PFSK-1 (cell line): ENCODE results near the gene BMPR2.

Source experiments
- FOXP2 ChIP-seq: optimal IDR thresholded peaks from 2 replicates; pipeline ENCODE3; 2011; ENCODE audit warnings: borderline replicate concordance, control low read depth, inconsistent platforms; ENCODE audit not compliant: insufficient read depth; ENCODE audit errors: extremely low read length, extremely low read depth
- POLR2AphosphoS5 ChIP-seq: IDR thresholded peaks from 2 replicates; pipeline ENCODE4 v1.6.1; 2012; ENCODE audit warnings: low read depth, mild to moderate bottlenecking, control low read depth, low read length, moderate library complexity
- SIN3A ChIP-seq: IDR thresholded peaks from 2 replicates; pipeline ENCODE4 v1.6.1; 2012; ENCODE audit warnings: mild to moderate bottlenecking, low read length, moderate library complexity, borderline replicate concordance; ENCODE audit not compliant: insufficient read depth
- TAF1 ChIP-seq: IDR thresholded peaks from 2 replicates; pipeline ENCODE4 v1.6.1; 2012; ENCODE audit warnings: low read length, control low read depth, borderline replicate concordance; ENCODE audit not compliant: insufficient read depth
- TF ChIP-seq, protein P1 (sequence below), 2 experiments: IDR thresholded peaks; 2 replicates each; pipeline versions ENCODE4 v1.6.1 to v1.8.0; 2011 to 2012; ENCODE audit warnings: low read depth in 2 of 2, low read length in 2 of 2, control low read depth in 1 of 2, inconsistent platforms in 1 of 2, mild to moderate bottlenecking in 1 of 2, moderate library complexity in 1 of 2; ENCODE audit not compliant: insufficient read depth in 1 of 2

The BMPR2 gene

DNA sequence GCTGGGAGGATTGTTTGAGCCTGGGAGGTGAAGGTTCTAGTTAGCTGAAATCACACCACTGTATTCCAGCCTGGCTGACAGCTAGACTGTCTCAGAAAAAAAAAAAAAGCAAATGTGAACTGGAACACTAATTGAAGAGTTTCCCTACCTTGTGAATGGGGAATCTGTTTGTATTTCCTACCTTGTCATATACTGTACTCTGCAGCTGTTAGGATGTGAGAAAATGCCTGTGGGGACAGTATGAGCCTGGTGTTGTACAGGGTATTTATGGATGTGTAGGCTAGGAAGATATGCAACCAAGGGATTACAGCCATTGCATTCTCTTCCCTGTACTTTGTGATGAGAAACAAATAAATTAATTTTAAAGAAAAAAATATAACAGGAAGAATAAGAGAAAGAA lies 145.3 kb downstream of the BMPR2 start:
- TF ChIP-seq SIN3A (no peak), TAF1 (no peak), POLR2AphosphoS5 (no peak)
- TF ChIP-seq, protein P1, sequence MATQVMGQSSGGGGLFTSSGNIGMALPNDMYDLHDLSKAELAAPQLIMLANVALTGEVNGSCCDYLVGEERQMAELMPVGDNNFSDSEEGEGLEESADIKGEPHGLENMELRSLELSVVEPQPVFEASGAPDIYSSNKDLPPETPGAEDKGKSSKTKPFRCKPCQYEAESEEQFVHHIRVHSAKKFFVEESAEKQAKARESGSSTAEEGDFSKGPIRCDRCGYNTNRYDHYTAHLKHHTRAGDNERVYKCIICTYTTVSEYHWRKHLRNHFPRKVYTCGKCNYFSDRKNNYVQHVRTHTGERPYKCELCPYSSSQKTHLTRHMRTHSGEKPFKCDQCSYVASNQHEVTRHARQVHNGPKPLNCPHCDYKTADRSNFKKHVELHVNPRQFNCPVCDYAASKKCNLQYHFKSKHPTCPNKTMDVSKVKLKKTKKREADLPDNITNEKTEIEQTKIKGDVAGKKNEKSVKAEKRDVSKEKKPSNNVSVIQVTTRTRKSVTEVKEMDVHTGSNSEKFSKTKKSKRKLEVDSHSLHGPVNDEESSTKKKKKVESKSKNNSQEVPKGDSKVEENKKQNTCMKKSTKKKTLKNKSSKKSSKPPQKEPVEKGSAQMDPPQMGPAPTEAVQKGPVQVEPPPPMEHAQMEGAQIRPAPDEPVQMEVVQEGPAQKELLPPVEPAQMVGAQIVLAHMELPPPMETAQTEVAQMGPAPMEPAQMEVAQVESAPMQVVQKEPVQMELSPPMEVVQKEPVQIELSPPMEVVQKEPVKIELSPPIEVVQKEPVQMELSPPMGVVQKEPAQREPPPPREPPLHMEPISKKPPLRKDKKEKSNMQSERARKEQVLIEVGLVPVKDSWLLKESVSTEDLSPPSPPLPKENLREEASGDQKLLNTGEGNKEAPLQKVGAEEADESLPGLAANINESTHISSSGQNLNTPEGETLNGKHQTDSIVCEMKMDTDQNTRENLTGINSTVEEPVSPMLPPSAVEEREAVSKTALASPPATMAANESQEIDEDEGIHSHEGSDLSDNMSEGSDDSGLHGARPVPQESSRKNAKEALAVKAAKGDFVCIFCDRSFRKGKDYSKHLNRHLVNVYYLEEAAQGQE (IDR thresholded peaks at IDR 0.05; ENCODE audit: insufficient read depth in 1 of 2, low read depth in 2 of 2, low read length in 2 of 2), result no peak

DNA sequence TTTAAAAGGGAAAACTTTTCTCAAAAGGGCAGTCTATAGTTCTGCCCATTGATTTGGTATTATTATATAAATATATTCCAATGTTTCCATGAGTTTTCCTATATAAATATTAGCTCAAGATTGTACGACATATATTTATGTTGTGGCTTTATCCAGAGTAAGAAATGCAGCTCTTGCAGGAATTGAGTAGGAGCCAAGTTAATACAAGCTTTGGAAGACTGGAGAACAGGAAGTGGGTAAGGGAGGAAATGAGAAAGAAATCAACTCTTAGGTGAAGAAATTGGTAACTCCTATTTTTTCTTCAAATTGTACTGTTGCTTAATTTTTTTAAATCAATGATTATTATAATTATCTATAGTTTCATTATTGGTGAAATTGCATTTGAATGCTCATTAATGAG lies 153.3 kb downstream of the BMPR2 start:
- TF ChIP-seq, protein P1 (IDR thresholded peaks at IDR 0.05; ENCODE audit: insufficient read depth in 1 of 2, low read depth in 2 of 2, low read length in 2 of 2), result no peak
- TF ChIP-seq TAF1, result no peak
- TF ChIP-seq POLR2AphosphoS5, result no peak
- no peak for TF ChIP-seq SIN3A
- TF ChIP-seq FOXP2, result no peak

DNA sequence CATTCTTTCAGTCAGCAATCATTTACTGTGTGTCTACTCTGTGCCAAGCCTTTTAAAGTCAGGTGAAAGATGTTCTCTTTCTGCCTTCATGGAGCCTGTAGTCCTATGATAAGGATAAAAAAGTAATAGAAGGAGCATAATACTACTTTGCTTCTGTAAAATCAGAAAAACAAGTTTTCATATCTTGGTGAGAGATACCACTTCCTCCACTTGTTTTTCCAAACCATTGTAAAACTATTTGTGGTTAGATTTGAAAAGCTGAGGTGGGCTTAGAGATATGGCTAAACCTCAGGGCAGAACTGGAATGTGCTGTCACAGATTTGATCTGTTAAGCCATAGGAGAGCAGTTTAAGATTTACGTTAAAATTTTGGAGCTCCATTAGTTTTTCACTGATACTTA lies 153.9 kb downstream of the BMPR2 start:
- TF ChIP-seq TAF1, result no peak
- no peak for TF ChIP-seq POLR2AphosphoS5
- TF ChIP-seq FOXP2, result no peak
- no peak for TF ChIP-seq SIN3A

DNA sequence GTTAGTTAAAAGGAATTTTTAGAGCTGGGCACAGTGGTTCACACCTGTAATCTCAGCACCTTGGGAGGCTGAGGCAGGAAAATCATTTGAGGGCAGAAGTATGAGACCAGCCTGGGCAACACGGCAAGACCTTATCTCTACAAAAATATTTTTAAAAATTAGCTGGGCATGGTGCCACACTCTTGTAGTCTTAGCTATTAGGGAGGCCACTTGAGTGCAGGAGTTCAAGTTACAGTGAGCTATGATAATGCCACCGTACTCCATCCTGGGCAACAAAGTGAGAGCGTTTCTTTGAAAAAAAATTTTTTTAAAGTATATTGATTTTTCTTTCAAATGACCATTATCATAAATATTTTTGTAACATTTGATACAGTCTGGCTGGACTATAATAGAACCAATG lies 165.0 kb downstream of the BMPR2 start:
- TF ChIP-seq FOXP2 (no peak), POLR2AphosphoS5 (no peak), SIN3A (no peak), TAF1 (no peak)
- TF ChIP-seq, protein P1 (IDR thresholded peaks at IDR 0.05; ENCODE audit: insufficient read depth in 1 of 2, low read depth in 2 of 2, low read length in 2 of 2), result no peak

DNA sequence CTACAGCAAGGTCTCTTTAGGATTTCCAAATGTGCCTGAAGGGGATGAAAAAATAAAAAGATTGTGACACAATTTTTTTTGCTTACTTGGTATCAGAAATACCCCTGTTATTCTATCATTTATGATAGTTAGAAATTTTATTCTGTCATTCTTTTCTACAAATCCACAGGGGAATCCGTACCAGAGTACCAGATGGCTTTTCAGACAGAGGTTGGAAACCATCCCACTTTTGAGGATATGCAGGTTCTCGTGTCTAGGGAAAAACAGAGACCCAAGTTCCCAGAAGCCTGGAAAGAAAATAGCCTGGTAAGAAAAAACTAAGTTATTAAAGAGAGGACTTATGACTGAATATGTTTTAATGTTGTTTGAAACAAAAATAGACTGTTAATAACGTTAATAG lies 166.0 kb downstream of the BMPR2 start:
- TF ChIP-seq FOXP2 (no peak), POLR2AphosphoS5 (no peak), TAF1 (no peak), SIN3A (no peak)
- TF ChIP-seq, protein P1 (IDR thresholded peaks at IDR 0.05; ENCODE audit: insufficient read depth in 1 of 2, low read depth in 2 of 2, low read length in 2 of 2), result no peak
